ENCODE measurements around the gene STAT5B. TPM values are rescaled to one million over a fixed set of nuclear protein-coding genes. Genes with fewer than 3 reads are reported as not detected.

STAT5B gene
- total and polyA plus RNA-seq, 9 of the 15 experiments (the other 6 are each of a cell fraction or from before 2014, with no cell fraction given): 20.8 to 176 (median 92.4) TPM

DNA sequence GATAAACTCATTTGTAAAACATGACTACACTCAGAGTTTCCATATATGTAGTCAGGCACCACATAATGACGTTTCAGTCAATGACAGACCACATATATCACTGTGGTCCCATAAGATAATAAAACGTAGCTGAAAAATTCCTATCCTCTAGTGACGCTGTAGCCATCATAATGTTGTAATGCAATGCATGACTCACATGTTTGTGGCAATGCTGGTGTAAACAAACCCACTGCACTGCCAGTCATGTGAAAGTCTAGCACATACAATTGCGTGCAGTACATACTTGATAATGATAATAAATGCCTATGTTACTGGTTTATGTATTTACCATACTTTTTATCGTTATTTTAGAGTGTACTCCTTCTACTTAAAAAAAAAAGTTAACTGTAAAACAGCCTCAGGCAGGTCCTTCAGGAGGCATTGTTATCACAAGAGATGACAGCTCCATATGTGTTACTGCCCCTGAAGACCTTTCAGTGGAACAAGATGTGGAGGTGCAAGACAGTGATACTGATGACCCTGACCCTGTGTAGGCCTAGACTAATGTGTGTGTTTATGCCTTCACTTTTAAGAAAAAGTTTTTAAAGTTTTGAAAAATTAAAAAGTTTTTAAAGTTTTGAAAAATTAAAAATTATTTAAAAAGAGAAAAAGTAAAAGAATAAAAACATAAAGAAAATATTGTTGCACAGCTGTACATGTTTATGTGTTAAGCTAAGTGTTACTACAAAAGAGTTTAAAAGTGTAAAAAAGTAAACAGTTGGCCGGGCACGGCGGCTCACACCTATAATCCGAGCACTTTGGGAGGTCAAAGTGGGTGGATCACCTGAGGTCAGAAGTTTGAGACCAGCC is 9.0 kb downstream of the STAT5B start (continued):
- TF ChIP-seq, protein P1, sequence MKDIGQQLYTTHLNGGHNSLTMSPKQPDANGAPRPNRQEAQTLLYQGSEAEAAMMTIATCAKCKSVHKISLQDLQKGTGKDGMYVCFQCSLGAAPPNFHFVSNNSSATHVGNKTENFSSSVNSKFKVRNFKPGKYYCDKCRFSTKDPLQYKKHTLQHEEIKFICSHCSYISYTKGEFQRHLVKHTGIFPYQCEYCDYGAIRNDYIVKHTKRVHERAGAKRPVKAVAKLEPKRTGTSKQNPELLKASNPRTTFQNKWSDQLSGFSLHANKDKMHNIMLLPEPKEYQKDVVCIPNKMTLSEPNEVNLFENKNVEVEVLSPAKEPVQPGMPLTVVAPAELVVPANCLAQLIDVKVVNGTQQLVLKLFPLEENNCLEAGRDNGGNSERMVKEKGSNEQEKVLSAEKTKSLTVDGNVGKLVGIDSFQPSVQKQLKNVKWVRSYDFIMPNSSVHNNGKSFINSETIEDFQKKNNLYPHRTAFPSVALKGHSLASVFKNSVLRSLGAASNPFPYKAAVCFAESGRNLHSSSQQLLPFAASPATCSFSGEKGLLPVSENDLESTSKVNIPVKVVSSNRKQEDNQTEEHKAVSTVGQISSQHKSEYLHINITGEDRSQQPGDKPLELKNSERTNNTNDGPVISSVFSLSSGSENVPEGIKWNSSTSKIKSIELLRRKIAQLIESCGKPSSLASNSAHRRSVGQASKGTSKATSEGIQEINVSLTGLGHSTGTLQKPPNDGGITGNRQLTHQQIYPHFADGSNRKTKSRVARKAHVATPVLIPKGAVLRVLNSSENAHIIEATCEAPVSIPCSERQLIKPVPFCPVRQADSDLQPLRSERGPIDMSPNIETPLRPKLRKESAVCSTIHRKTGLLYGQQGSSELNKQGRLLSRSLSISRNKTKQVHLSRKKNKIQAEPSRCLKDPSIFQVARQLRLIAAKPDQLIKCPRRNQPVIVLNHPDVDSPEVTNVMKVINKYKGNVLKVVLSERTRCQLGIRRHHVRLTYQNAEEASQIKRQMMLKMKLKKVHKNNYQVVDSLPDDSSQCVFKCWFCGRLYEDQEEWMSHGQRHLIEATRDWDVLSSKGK (CRISPR knock-in tag; IDR thresholded peaks at IDR 0.05): no peak
- TF ChIP-seq KAT8 (IDR thresholded peaks at IDR 0.05; ENCODE audit: low read depth) (no peak), ZNF766 (CRISPR knock-in tag; conservative IDR thresholded peaks at IDR 0.05) (peak; percentile 62; the same call in 1 of the 2 replicates), PYGO2 (tag; IDR thresholded peaks at IDR 0.05) (no peak), CHD2 (IDR thresholded peaks at IDR 0.05; ENCODE audit: low read depth, low read length) (no peak; the same call in 1 of the 2 replicates), MTA3 (IDR thresholded peaks at IDR 0.05; ENCODE audit: borderline replicate concordance) (peak; percentile 97), NCOA6 (IDR thresholded peaks at IDR 0.05) (no peak), SMARCE1 (IDR thresholded peaks at IDR 0.05) (peak; percentile 94), ZNF696 (CRISPR knock-in tag; conservative IDR thresholded peaks at IDR 0.05) (no peak), NR2F6 (CRISPR knock-in tag; IDR thresholded peaks at IDR 0.05) (no peak), DMBX1 (CRISPR knock-in tag; IDR thresholded peaks at IDR 0.05; ENCODE audit: borderline replicate concordance) (no peak), L3MBTL2 (IDR thresholded peaks at IDR 0.05) (peak; percentile 66), ZNF134 (CRISPR knock-in tag; conservative IDR thresholded peaks at IDR 0.05) (no peak), MCM3 (IDR thresholded peaks at IDR 0.05) (no peak), NFXL1 (CRISPR knock-in tag; IDR thresholded peaks at IDR 0.05) (no peak), COPS2 (conservative IDR thresholded peaks at IDR 0.05) (no peak)
- TF ChIP-seq, protein P2, sequence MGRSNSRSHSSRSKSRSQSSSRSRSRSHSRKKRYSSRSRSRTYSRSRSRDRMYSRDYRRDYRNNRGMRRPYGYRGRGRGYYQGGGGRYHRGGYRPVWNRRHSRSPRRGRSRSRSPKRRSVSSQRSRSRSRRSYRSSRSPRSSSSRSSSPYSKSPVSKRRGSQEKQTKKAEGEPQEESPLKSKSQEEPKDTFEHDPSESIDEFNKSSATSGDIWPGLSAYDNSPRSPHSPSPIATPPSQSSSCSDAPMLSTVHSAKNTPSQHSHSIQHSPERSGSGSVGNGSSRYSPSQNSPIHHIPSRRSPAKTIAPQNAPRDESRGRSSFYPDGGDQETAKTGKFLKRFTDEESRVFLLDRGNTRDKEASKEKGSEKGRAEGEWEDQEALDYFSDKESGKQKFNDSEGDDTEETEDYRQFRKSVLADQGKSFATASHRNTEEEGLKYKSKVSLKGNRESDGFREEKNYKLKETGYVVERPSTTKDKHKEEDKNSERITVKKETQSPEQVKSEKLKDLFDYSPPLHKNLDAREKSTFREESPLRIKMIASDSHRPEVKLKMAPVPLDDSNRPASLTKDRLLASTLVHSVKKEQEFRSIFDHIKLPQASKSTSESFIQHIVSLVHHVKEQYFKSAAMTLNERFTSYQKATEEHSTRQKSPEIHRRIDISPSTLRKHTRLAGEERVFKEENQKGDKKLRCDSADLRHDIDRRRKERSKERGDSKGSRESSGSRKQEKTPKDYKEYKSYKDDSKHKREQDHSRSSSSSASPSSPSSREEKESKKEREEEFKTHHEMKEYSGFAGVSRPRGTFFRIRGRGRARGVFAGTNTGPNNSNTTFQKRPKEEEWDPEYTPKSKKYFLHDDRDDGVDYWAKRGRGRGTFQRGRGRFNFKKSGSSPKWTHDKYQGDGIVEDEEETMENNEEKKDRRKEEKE (IDR thresholded peaks at IDR 0.05; ENCODE audit: borderline replicate concordance in 1 of 2, control insufficient read depth in 1 of 2, low read depth in 2 of 2, low read length in 1 of 2): no peak
- TF ChIP-seq, protein P3, sequence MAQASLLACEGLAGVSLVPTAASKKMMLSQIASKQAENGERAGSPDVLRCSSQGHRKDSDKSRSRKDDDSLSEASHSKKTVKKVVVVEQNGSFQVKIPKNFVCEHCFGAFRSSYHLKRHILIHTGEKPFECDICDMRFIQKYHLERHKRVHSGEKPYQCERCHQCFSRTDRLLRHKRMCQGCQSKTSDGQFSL (CRISPR knock-in tag; IDR thresholded peaks at IDR 0.05): no peak
- TF ChIP-seq, protein P3 (tag; IDR thresholded peaks at IDR 0.05): no peak
- TF ChIP-seq, protein P4, sequence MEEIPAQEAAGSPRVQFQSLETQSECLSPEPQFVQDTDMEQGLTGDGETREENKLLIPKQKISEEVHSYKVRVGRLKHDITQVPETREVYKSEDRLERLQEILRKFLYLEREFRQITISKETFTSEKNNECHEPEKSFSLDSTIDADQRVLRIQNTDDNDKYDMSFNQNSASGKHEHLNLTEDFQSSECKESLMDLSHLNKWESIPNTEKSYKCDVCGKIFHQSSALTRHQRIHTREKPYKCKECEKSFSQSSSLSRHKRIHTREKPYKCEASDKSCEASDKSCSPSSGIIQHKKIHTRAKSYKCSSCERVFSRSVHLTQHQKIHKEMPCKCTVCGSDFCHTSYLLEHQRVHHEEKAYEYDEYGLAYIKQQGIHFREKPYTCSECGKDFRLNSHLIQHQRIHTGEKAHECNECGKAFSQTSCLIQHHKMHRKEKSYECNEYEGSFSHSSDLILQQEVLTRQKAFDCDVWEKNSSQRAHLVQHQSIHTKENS (CRISPR knock-in tag; IDR thresholded peaks at IDR 0.05): no peak

Data from K562 (cell line).